Ishikawa (cell line): ENCODE data around the gene MARVELD1.

Source experiments
- CEBPB ChIP-seq: IDR thresholded peaks from 2 replicates; pipeline ENCODE4 v1.6.1; 2012
- CREB1 ChIP-seq: IDR thresholded peaks from 2 replicates; pipeline ENCODE4 v1.6.1; 2012; ENCODE audit warnings: low read depth
- EGR1 ChIP-seq: IDR thresholded peaks from 2 replicates; pipeline ENCODE4 v1.6.1; 2012
- EP300 ChIP-seq: IDR thresholded peaks from 2 replicates; pipeline ENCODE4 v1.6.1; 2012; ENCODE audit warnings: borderline replicate concordance
- FOXM1 ChIP-seq: IDR thresholded peaks from 2 replicates; pipeline ENCODE4 v1.6.1; 2012; ENCODE audit warnings: low read depth, borderline replicate concordance
- NFIC ChIP-seq: IDR thresholded peaks from 2 replicates; pipeline ENCODE4 v1.6.1; 2012
- RAD21 ChIP-seq: IDR thresholded peaks from 2 replicates; pipeline ENCODE4 v1.6.1; 2012; ENCODE audit warnings: low read depth
- TAF1 ChIP-seq: IDR thresholded peaks from 2 replicates; pipeline ENCODE4 v1.6.1; 2012; ENCODE audit warnings: low read depth, mild to moderate bottlenecking
- TCF12 ChIP-seq: IDR thresholded peaks from 2 replicates; pipeline ENCODE4 v1.6.1; 2012; ENCODE audit warnings: low read depth
- TEAD4 ChIP-seq: IDR thresholded peaks from 2 replicates; pipeline ENCODE4 v1.6.1; 2012
- YY1 ChIP-seq: IDR thresholded peaks from 2 replicates; pipeline ENCODE4 v1.6.1; 2012; ENCODE audit warnings: low read depth
- ZBTB7A ChIP-seq: IDR thresholded peaks from 2 replicates; pipeline ENCODE4 v1.6.1; 2012; ENCODE audit warnings: low read depth
- TF ChIP-seq, protein P1 (sequence below): IDR thresholded peaks from 2 replicates; pipeline ENCODE4 v1.6.1; 2012
- TF ChIP-seq, protein P2 (sequence below): IDR thresholded peaks from 2 replicates; pipeline ENCODE4 v1.6.1; 2012
- TF ChIP-seq, protein P3 (sequence below): IDR thresholded peaks from 2 replicates; pipeline ENCODE4 v1.6.1; 2012; ENCODE audit warnings: low read depth, mild to moderate bottlenecking

Gene MARVELD1

DNA sequence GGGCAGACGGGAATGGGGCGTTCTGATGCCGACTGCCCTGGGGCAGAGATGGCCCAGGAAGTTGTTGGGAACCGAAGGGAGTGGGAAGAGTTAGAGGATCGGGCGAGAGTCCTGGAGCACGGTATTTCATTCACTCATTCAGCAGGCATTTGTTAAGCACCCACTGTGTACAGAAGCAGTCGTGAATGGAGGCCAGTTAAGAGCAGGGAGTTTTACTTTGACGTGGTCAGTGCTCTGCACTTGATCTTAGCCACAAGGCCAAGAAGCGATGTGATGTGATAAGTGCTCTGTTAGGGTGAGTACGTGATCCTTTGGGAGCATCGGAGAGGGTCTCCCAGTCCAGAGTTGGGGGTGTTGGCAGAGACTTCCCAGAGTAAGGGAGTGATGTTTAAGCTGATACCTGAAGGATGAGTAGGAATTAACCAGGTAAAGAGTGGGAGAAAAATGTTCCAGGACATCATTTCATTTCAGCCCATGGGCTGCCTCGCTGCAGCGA is 24.3 kb downstream of the MARVELD1 start:
- TF ChIP-seq, protein P1, sequence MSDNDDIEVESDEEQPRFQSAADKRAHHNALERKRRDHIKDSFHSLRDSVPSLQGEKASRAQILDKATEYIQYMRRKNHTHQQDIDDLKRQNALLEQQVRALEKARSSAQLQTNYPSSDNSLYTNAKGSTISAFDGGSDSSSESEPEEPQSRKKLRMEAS = no peak
- TF ChIP-seq ZBTB7A = no peak
- no peak for TF ChIP-seq CREB1
- TF ChIP-seq NFIC = no peak
- TF ChIP-seq, protein P2, sequence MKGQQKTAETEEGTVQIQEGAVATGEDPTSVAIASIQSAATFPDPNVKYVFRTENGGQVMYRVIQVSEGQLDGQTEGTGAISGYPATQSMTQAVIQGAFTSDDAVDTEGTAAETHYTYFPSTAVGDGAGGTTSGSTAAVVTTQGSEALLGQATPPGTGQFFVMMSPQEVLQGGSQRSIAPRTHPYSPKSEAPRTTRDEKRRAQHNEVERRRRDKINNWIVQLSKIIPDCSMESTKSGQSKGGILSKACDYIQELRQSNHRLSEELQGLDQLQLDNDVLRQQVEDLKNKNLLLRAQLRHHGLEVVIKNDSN = no peak
- no peak for TF ChIP-seq TAF1
- no peak for TF ChIP-seq YY1
- TF ChIP-seq, protein P3, sequence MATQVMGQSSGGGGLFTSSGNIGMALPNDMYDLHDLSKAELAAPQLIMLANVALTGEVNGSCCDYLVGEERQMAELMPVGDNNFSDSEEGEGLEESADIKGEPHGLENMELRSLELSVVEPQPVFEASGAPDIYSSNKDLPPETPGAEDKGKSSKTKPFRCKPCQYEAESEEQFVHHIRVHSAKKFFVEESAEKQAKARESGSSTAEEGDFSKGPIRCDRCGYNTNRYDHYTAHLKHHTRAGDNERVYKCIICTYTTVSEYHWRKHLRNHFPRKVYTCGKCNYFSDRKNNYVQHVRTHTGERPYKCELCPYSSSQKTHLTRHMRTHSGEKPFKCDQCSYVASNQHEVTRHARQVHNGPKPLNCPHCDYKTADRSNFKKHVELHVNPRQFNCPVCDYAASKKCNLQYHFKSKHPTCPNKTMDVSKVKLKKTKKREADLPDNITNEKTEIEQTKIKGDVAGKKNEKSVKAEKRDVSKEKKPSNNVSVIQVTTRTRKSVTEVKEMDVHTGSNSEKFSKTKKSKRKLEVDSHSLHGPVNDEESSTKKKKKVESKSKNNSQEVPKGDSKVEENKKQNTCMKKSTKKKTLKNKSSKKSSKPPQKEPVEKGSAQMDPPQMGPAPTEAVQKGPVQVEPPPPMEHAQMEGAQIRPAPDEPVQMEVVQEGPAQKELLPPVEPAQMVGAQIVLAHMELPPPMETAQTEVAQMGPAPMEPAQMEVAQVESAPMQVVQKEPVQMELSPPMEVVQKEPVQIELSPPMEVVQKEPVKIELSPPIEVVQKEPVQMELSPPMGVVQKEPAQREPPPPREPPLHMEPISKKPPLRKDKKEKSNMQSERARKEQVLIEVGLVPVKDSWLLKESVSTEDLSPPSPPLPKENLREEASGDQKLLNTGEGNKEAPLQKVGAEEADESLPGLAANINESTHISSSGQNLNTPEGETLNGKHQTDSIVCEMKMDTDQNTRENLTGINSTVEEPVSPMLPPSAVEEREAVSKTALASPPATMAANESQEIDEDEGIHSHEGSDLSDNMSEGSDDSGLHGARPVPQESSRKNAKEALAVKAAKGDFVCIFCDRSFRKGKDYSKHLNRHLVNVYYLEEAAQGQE = no peak
- TF ChIP-seq CEBPB = no peak

DNA sequence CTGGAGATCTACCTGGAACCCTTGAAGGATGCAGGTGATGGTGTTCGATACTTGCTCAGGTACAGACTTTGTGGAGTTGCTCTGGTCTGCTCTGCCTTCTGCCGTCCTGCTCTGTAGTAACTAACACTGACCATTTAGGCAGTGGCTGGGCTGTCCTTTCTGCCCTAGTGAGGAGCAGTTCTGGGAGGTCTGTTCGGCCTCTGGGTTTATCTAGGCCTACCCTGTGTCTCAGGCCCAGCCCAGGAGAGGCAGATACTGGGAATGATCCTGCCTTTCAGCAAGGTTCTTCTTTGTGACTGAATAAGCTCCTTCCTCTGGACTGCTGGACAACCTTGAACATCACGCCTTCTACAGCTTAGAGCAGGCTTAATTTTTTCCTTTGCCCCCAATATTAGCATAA is 25.1 kb downstream of the MARVELD1 start:
- no peak for TF ChIP-seq EP300
- TF ChIP-seq, protein P1 = no peak
- TF ChIP-seq CEBPB = no peak
- TF ChIP-seq RAD21 = no peak
- TF ChIP-seq YY1 = no peak
- no peak for TF ChIP-seq EGR1
- no peak for TF ChIP-seq CREB1
- no peak for TF ChIP-seq TCF12
- no peak for TF ChIP-seq ZBTB7A
- TF ChIP-seq, protein P3 = no peak
- no peak for TF ChIP-seq NFIC

DNA sequence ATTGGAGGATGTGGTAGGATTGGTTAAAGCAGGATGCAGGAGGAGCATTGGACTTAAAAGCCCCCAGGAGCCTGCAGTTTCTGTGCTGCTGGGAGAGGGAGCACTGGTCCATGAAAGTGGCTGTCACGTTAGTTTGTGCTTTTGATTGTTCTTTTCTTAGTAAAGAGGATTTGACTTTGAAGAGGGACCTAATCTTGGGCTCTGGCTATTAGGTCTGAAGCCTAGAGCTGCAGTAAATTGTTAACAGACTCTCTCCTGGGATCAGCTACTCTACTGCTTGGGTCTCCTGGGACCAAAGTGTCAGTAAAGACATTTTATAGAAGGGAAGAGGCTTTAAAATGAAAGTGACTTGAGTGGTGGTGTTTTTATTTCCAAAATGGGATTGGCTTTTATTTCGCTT is 27.1 kb downstream of the MARVELD1 start:
- TF ChIP-seq, protein P2 = no peak

DNA sequence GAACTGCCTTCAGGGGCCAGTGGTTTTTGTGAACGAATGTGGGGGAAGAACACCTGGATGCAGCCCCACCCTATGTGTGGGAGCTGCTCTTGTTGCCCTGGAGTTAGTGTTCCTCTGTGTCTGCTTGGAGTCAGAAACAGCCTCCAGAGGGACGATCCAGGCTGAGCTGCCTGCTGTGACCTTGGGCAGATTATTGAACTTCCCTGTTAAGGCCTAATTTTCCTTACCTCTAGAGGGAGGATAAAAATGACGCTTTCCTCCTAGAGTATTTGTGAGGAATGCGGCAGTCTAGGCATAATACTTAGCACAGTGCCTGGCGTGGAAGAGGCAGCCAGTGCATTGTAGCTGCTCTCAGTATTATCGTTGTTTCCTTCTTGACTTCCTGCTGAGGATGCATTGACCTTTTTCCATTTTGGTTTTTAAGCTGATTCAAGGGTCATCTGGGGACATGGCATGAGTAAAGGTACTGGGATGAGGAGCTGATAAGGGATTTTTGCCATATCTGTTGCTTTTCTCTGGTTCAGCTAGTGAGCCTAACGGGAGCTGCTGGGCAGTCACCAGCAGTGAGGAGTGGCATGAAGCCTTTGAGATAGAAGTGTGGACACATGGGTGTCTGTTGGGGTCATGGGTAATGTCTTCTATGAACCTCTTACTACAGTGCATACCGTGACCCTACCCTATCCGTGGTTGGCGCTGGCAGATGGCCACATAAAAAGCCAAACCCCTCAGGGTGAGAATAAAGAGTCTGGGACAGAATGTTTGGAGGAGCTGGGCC is 29.8 kb downstream of the MARVELD1 start:
- no peak for TF ChIP-seq YY1
- no peak for TF ChIP-seq ZBTB7A
- no peak for TF ChIP-seq TEAD4
- no peak for TF ChIP-seq NFIC
- no peak for TF ChIP-seq EGR1
- TF ChIP-seq, protein P3 = no peak
- TF ChIP-seq TAF1 = no peak
- no peak for TF ChIP-seq FOXM1
- TF ChIP-seq, protein P1 = no peak
- no peak for TF ChIP-seq CREB1
- TF ChIP-seq TCF12 = no peak
- TF ChIP-seq, protein P2 = no peak
- no peak for TF ChIP-seq EP300
